H1 (cell line): ENCODE data around the gene METTL1. TPM values are rescaled to one million over a fixed set of nuclear protein-coding genes. Genes with fewer than 3 reads are reported as not detected.

Experiments
- CTCF ChIA-PET: fragments of 300-600 bp; sonication (Branson Sonifier 250); formaldehyde crosslinking; loops from one replicate; lab custom pipeline; 2021; ENCODE audit not compliant: partially characterized antibody; lab: Charles Lee
- POLR2A ChIA-PET: fragments of 300-600 bp; sonication (Branson Sonifier 250); formaldehyde crosslinking; loops from one replicate; lab custom pipeline; 2021; ENCODE audit warnings: inconsistent platforms; ENCODE audit not compliant: partially characterized antibody; lab: Charles Lee
- DNase-seq, 2 experiments: peaks; one replicate each; pipeline versions ENCODE4 v3.0.0 to v3.0.0-alpha.2; 2010 to 2022; ENCODE audit warnings: low spot score in 2 of 2, low read depth in 1 of 2, mixed read lengths in 1 of 2
- FAIRE-seq: peaks from 2 replicates; lab custom pipeline; 2011; peaks lifted over from hg19 to GRCh38; lab: Jason Lieb, UNC
- H2AFZ ChIP-seq: 2 replicates; pipeline ENCODE4 v1.8.1; 2012; ENCODE audit warnings: low read length, inconsistent platforms
- H2AK5ac ChIP-seq: 2 replicates; pipeline ENCODE4 v1.6.1; 2013; ENCODE audit warnings: low read depth, low read length
- H2BK120ac ChIP-seq: replicated peaks from 2 replicates; pipeline ENCODE3; 2013; ENCODE audit warnings: low read depth, low read length, inconsistent platforms
- H2BK12ac ChIP-seq: 2 replicates; pipeline ENCODE4 v1.6.1; 2013; ENCODE audit warnings: low read depth, low read length
- H2BK15ac ChIP-seq: 2 replicates; pipeline ENCODE4 v1.6.1; 2013; ENCODE audit warnings: low read length
- H2BK20ac ChIP-seq: 2 replicates; pipeline ENCODE4 v1.6.1; 2013; ENCODE audit warnings: low read length
- H2BK5ac ChIP-seq: 2 replicates; pipeline ENCODE4 v1.6.1; 2013; ENCODE audit warnings: low read depth, low read length
- H3K14ac ChIP-seq: 2 replicates; pipeline ENCODE4 v1.6.1; 2013; ENCODE audit warnings: inconsistent platforms; ENCODE audit not compliant: insufficient read length
- H3K18ac ChIP-seq: 2 replicates; pipeline ENCODE4 v1.6.1; 2013; ENCODE audit warnings: low read length; ENCODE audit errors: extremely low read depth
- H3K23ac ChIP-seq: 2 replicates; pipeline ENCODE4 v1.6.1; 2013; ENCODE audit warnings: inconsistent platforms; ENCODE audit not compliant: insufficient read length
- H3K23me2 ChIP-seq: 2 replicates; pipeline ENCODE4 v1.6.1; 2013; ENCODE audit warnings: low read depth, low read length
- H3K27ac ChIP-seq: 2 replicates; pipeline ENCODE4 v1.6.1; 2011; ENCODE audit warnings: low read depth, low read length, inconsistent platforms
- H3K27me3 ChIP-seq, 4 experiments: replicated peaks in 1 of 4; 1 replicate in 1 of 4; 2 replicates in 3 of 4; pipeline versions ENCODE4 v1.6.1 to v1.8.1; 2011 to 2013; ENCODE audit warnings: low read length in 3 of 4, mild to moderate bottlenecking in 3 of 4, inconsistent platforms in 2 of 4, mixed read lengths in 2 of 4, moderate library complexity in 1 of 4; ENCODE audit not compliant: control insufficient read depth in 3 of 4, insufficient read depth in 3 of 4; ENCODE audit errors: extremely low read depth in 1 of 4
- H3K36me3 ChIP-seq, 4 experiments: 2 replicates each; pipeline versions ENCODE4 v1.6.1 to v1.8.1; 2011 to 2013; ENCODE audit warnings: mild to moderate bottlenecking in 4 of 4, low read length in 3 of 4, moderate library complexity in 2 of 4, control low read depth in 1 of 4, inconsistent platforms in 1 of 4; ENCODE audit not compliant: insufficient read depth in 4 of 4, control insufficient read depth in 2 of 4
- H3K4ac ChIP-seq: replicated peaks from 2 replicates; pipeline ENCODE3; 2013; ENCODE audit warnings: low read length, low read depth, mixed read lengths, inconsistent platforms; ENCODE audit not compliant: insufficient read length
- H3K4me1 ChIP-seq, 4 experiments: replicated peaks in 1 of 4; 1 replicate in 1 of 4; 2 replicates in 3 of 4; pipeline versions ENCODE4 v1.6.1 to v1.8.1; 2011 to 2013; ENCODE audit warnings: low read length in 3 of 4, inconsistent platforms in 2 of 4, mixed read lengths in 1 of 4; ENCODE audit not compliant: insufficient read depth in 4 of 4, control insufficient read depth in 3 of 4
- H3K4me2 ChIP-seq, 2 experiments: 2 replicates each; pipeline versions ENCODE4 v1.6.1 to v1.8.1; 2011 to 2013; ENCODE audit warnings: low read depth in 2 of 2, low read length in 2 of 2, control low read depth in 1 of 2, inconsistent platforms in 1 of 2, mild to moderate bottlenecking in 1 of 2; ENCODE audit not compliant: insufficient read depth in 1 of 2
- H3K4me3 ChIP-seq, 4 experiments: fragments of 200-600, 300-600 bp in 1 of 4; sonication (generic), shearing (Covaris generic), sonication (Bioruptor Twin) in 1 of 4; 2 replicates each; pipeline versions ENCODE4 v1.5.1 to v1.8.1; 2011 to 2016; ENCODE audit warnings: low read length in 4 of 4, low read depth in 3 of 4, control low read depth in 2 of 4, inconsistent platforms in 2 of 4, mild to moderate bottlenecking in 2 of 4, mixed read lengths in 1 of 4, moderate library complexity in 1 of 4; ENCODE audit not compliant: insufficient read depth in 2 of 4; ENCODE audit errors: extremely low read depth in 1 of 4
- H3K56ac ChIP-seq: replicated peaks from 2 replicates; pipeline ENCODE3; 2013; ENCODE audit warnings: low read depth, mild to moderate bottlenecking, mixed read lengths, low read length, inconsistent platforms; ENCODE audit not compliant: insufficient read length
- H3K79me1 ChIP-seq: 2 replicates; pipeline ENCODE4 v1.6.1; 2013; ENCODE audit warnings: low read depth, low read length, control low read depth
- H3K79me2 ChIP-seq, 2 experiments: 2 replicates each; pipeline versions ENCODE4 v1.6.1 to v1.8.1; 2012 to 2013; ENCODE audit warnings: low read length in 2 of 2, mild to moderate bottlenecking in 2 of 2, inconsistent platforms in 1 of 2; ENCODE audit not compliant: insufficient read depth in 2 of 2, control insufficient read depth in 1 of 2
- H3K9ac ChIP-seq, 4 experiments: replicated peaks in 1 of 4; 1 replicate in 1 of 4; 2 replicates in 3 of 4; pipeline versions ENCODE4 v1.6.1 to v1.8.1; 2011 to 2013; ENCODE audit warnings: low read depth in 3 of 4, low read length in 3 of 4, control low read depth in 2 of 4, mild to moderate bottlenecking in 2 of 4, moderate library complexity in 2 of 4, inconsistent platforms in 1 of 4; ENCODE audit errors: extremely low read depth in 1 of 4
- H3K9me3 ChIP-seq, 2 experiments: 2 replicates each; pipeline versions ENCODE4 v1.6.1 to v1.8.1; 2012 to 2013; ENCODE audit warnings: mild to moderate bottlenecking in 2 of 2, moderate library complexity in 2 of 2, control low read depth in 1 of 2, inconsistent platforms in 1 of 2, low read depth in 1 of 2, low read length in 1 of 2, mixed read lengths in 1 of 2; ENCODE audit not compliant: insufficient read depth in 2 of 2
- H4K20me1 ChIP-seq, 2 experiments: replicated peaks in 1 of 2; 2 replicates each; pipeline versions ENCODE3 to v1.8.1; 2011 to 2013; ENCODE audit warnings: inconsistent platforms in 2 of 2, low read length in 2 of 2, mild to moderate bottlenecking in 1 of 2; ENCODE audit not compliant: insufficient read depth in 2 of 2, control insufficient read depth in 1 of 2
- H4K5ac ChIP-seq: 2 replicates; pipeline ENCODE4 v1.6.1; 2013; ENCODE audit warnings: low read length, low read depth, mixed read lengths, inconsistent platforms; ENCODE audit not compliant: insufficient read length
- H4K8ac ChIP-seq: 2 replicates; pipeline ENCODE4 v1.8.0; 2013; ENCODE audit warnings: mild to moderate bottlenecking, moderate library complexity, low read length, inconsistent platforms; ENCODE audit not compliant: insufficient read depth; ENCODE audit errors: extremely low read depth
- H4K91ac ChIP-seq: replicated peaks from 2 replicates; pipeline ENCODE3; 2013; ENCODE audit warnings: low read length, mixed read lengths, inconsistent platforms; ENCODE audit not compliant: insufficient read length
- BRCA1 ChIP-seq: IDR thresholded peaks from 2 replicates; pipeline ENCODE4 v1.6.1; 2012; ENCODE audit warnings: low read depth, low read length, improper control_type of control experiment
- CBX5 ChIP-seq: fragments of 300-800, 300-1000 bp; sonication (generic); IDR thresholded peaks from 2 replicates; pipeline ENCODE4 v1.7.1; 2016; ENCODE audit warnings: antibody characterized with exemption, low read length, low read depth
- HDAC2 ChIP-seq, 2 experiments: fragments of 300-600 bp in 1 of 2; sonication (generic) in 1 of 2; IDR thresholded peaks; 2 replicates each; pipeline ENCODE4 v1.6.1; 2011 to 2012; ENCODE audit warnings: low read depth in 2 of 2, low read length in 2 of 2, mild to moderate bottlenecking in 2 of 2, moderate library complexity in 2 of 2, borderline replicate concordance in 1 of 2, inconsistent platforms in 1 of 2
- PHF8 ChIP-seq: fragments of 200-600 bp; sonication (generic); conservative IDR thresholded peaks from 2 replicates; pipeline ENCODE4 v1.7.1; 2012; ENCODE audit warnings: low read depth, mild to moderate bottlenecking, inconsistent platforms, low read length, moderate library complexity
- POU5F1 ChIP-seq: IDR thresholded peaks from 2 replicates; pipeline ENCODE4 v1.6.1; 2011; ENCODE audit warnings: low read depth, mild to moderate bottlenecking, low read length, moderate library complexity
- WGBS, 2 experiments: shearing (Covaris generic) in 1 of 2; methylation state at CpG; one replicate each; pipeline versions ENCODE4 v1.1.6 to v1.1.7; 2013 to 2015; ENCODE audit warnings: low lambda C conversion rate in 2 of 2, mixed read lengths in 2 of 2, inconsistent platforms in 1 of 2, low coverage in 1 of 2, missing lambda C conversion rate in 1 of 2; ENCODE audit not compliant: insufficient replicate concordance in 2 of 2, insufficient coverage in 1 of 2, insufficient read length in 1 of 2; ENCODE audit errors: extremely low coverage in 1 of 2, missing lambda C conversion rate in 1 of 2; 5-methylcytosine and 5-hydroxymethylcytosine counted together
- polyA plus RNA-seq, 7 experiments: library from polyadenylated mRNA; depleted of rRNA in 3 of 7; stranded (reverse) in 5 of 7; unstranded in 2 of 7; fragments of >200 nt in 5 of 7; fragments of 200-250 nt in 2 of 7; gene quantifications; 1 replicate in 5 of 7; 2 replicates in 1 of 7; 4 replicates in 1 of 7; pipeline versions ENCODE4 v1.2.1 to v1.2.3, GENCODE V29; 2011 to 2013; ENCODE audit warnings: missing spikeins in 2 of 7, mixed read lengths in 2 of 7
- total RNA-seq: library from RNA; stranded (reverse); fragmentation: NEBNext Ultra II Directional; extraction: Animal tissue kit (Norgen Biotek cat#: 25700); gene quantifications from 2 replicates; pipeline ENCODE4 v1.2.1, GENCODE V29; 2021

Gene METTL1
- total and polyA plus RNA-seq, 2 of the 8 experiments (the other 6 are each of a cell fraction or from before 2014, with no cell fraction given), result 40.5 to 46.0 TPM

DNA sequence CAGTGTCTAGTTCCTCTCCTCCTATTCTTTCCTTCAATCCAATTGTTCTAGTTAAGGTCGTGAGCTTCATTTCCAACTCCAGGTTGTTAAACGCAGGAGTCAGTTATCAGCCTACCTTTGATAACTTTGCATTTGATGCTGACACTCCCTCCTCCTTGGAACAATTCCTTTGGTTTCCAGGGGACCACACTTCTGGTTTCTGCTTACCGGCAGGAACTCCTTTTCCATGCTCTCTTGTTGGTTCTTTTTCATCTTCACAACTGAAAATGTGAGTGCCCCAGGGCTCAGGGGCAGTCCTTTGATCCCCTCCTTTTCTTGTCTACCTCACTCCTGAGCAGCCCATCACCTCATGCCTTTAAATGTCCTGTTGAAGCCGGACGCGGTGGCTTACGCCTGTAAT, 5.5 kb upstream of the METTL1 start:
- no peak overlapping the region for H3K18ac ChIP-seq
- ChIA-PET POLR2A (interaction anchor here (1.3 kb wide), 1 partner anchor 11 kb away, joined by 3 read pairs; the partner anchor contains the start of gene CYP27B1), CTCF (interaction anchor here (1.5 to 4.7 kb wide), 5 partner anchors 10 to 25 kb away, joined by 5 to 28 read pairs (median 14); partner anchors contain the start of gene CYP27B1)
- H4K20me1 ChIP-seq, result no peaks in the 10 kb centered on the region
- no peak overlapping the region for H3K14ac ChIP-seq
- no peak overlapping the region for H4K5ac ChIP-seq
- H3K27ac ChIP-seq, result no peak overlapping the region
- H3K79me1 ChIP-seq, result no peaks in the 10 kb centered on the region
- H3K9me3 ChIP-seq, result no peaks in the 10 kb centered on the region
- no peak for TF ChIP-seq BRCA1
- no peak for TF ChIP-seq HDAC2 (IDR thresholded peaks at IDR 0.05; ENCODE audit: borderline replicate concordance in 1 of 2, low read depth in 2 of 2, low read length in 2 of 2)
- no peak for TF ChIP-seq PHF8
- TF ChIP-seq POU5F1, result no peak
- TF ChIP-seq CBX5, result no peak
- H3K36me3 ChIP-seq, result no peaks in the 10 kb centered on the region; a peak in 1 of 8 replicates
- H3K4me2 ChIP-seq, result no peak overlapping the region
- H3K79me2 ChIP-seq, result no peaks in the 10 kb centered on the region
- H3K4me3 ChIP-seq, result no peak overlapping the region
- no peak overlapping the region for H4K91ac ChIP-seq
- no peak overlapping the region for H4K8ac ChIP-seq
- H2BK5ac ChIP-seq, result no peak overlapping the region
- 83% methylated on average over 7 of the region's 7 CpGs; no CpG with 5 or more reads in 1 of the 2 experiments for WGBS, 2 experiments
- H3K9ac ChIP-seq, result no peak overlapping the region
- no peak overlapping the region for H3K56ac ChIP-seq
- H2AK5ac ChIP-seq, result no peak overlapping the region
- H3K23me2 ChIP-seq, result peaks cover 7% of the 10 kb centered on the region; the same call in 1 of the 2 replicates
- no peak overlapping the region for H2BK15ac ChIP-seq
- no peaks in the 10 kb centered on the region for H3K4me1 ChIP-seq
- no peak for FAIRE-seq
- no peak overlapping the region for H2BK12ac ChIP-seq
- no peak overlapping the region for H2BK20ac ChIP-seq
- H3K23ac ChIP-seq, result no peak overlapping the region
- peaks cover 0 to 4% (median 1%) of the 10 kb centered on the region in 4 experiments; a peak in 2 of 7 replicates for H3K27me3 ChIP-seq
- no peak for DNase-seq
- H3K4ac ChIP-seq, result no peak overlapping the region
- no peak overlapping the region for H2AFZ ChIP-seq
- no peak overlapping the region for H2BK120ac ChIP-seq
